Stimulated activated CD4-positive, alpha-beta T cell treated with anti-CD3 and anti-CD28 coated beads, Interleukin-2, amount 100 ng/mL, for 48 hours (primary cell): ENCODE data around the gene TAS2R41.

Source experiments
- DNase-seq, 2 donors: peaks; one replicate each; pipeline ENCODE4 v3.0.0-alpha.2; 2020

Gene TAS2R41

DNA sequence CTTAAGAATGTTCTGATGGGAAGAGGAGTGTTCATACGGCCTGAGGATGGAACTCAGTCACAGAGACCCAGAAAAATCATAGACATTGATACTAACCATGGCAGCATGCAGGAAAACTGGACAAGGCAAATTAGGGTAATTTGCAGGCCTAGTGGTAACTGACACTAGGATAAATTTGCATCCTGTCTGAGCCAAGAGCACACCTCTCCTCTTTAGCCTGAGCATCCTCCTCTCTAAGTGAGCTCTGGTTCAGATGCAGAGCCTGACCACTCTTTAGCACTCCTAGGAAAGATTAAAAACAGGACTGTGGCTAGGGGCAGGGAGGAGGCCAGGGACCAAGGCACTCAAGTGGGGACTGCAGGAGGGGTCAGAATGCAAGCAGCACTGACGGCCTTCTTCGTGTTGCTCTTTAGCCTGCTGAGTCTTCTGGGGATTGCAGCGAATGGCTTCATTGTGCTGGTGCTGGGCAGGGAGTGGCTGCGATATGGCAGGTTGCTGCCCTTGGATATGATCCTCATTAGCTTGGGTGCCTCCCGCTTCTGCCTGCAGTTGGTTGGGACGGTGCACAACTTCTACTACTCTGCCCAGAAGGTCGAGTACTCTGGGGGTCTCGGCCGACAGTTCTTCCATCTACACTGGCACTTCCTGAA is at the start of gene TAS2R41:
TSS of gene TAS2R41 (plus strand) at position 373 of the 650 bp plus-strand sequence. CDS start at position 373, 0 bp downstream.
- DNase-seq, result no peak

GRCh38 chr7:143429770-143430698 is 47.6 kb upstream of the TAS2R41 start:
- DNase-seq, result no peak

DNA sequence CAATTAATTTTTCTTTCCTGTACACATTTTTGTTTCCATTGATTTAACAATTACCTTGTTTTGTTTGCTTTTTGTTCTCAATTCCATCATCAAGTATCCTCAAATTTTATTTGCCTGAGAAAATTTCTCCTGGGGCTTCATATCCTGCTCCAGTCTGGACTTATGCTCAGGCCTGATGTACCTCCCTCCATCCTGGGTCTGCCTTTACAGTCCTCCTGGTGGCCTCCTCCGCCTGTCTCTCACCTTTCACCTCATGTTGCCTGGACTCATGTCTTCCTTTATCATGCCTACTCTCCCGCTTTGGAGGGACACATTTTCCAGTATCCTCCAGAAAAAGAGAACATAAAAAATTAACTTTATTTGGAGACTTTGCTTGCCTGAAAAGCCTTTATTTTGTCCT is 46.6 kb upstream of the TAS2R41 start:
- no peak for DNase-seq

DNA sequence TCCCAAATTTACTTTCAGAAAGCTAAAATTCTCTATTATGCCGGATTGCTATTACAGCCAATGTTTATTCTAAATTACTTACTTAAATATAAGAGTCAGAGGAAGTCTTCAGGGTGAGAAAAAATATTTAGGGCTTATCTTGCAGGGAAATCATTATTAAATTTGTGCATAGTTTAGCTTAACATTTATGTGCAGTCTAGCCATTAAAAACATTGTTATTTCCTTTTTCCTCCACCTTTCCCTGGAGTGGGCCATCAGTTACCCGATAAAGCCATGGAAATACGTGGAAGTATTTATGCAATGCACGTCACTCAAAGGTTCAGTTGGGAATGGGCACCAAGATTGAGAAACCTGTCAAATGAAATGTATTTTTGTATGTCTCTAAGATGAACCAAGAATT is 43.9 kb upstream of the TAS2R41 start:
- no peak for DNase-seq

- DNase-seq, result no peak
Observed at GRCh38 chr7:143434660-143435059, 43.0 kb upstream of the TAS2R41 start.

- DNase-seq, result no peak
Observed at GRCh38 chr7:143435266-143435665, 42.4 kb upstream of the TAS2R41 start.

GRCh38 chr7:143436325-143436946 is 41.2 kb upstream of the TAS2R41 start:
- no peak for DNase-seq

DNA sequence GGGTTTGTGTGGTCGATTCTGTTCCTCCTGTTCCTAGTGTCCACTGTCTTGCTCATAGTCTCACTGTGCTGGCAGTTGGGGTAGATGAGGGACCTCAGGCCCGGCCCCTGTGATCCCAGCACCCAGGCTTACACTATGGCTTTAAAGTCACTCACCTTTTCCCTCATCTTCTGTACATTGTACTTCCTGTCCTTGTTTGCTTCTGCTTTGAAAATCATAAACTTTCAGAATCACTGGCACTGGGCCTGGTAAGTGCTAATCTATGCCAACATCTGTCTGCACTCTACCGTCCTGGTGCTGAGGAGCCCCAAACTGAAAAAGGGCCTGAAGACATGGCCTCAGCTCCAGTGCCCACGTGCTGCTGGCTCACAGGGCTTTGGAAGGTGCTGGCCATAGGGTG is 40.1 kb upstream of the TAS2R41 start:
- no peak for DNase-seq

- no peak for DNase-seq
Observed at GRCh38 chr7:143439866-143440265, 37.8 kb upstream of the TAS2R41 start.

GRCh38 chr7:143443153-143443552 is 34.5 kb upstream of the TAS2R41 start, which contains the start of gene TAS2R60:
Gene TAS2R60 (plus strand): TSS chr7:143443453. CDS start chr7:143443453, 0 bp downstream.
- no peak for DNase-seq

DNA sequence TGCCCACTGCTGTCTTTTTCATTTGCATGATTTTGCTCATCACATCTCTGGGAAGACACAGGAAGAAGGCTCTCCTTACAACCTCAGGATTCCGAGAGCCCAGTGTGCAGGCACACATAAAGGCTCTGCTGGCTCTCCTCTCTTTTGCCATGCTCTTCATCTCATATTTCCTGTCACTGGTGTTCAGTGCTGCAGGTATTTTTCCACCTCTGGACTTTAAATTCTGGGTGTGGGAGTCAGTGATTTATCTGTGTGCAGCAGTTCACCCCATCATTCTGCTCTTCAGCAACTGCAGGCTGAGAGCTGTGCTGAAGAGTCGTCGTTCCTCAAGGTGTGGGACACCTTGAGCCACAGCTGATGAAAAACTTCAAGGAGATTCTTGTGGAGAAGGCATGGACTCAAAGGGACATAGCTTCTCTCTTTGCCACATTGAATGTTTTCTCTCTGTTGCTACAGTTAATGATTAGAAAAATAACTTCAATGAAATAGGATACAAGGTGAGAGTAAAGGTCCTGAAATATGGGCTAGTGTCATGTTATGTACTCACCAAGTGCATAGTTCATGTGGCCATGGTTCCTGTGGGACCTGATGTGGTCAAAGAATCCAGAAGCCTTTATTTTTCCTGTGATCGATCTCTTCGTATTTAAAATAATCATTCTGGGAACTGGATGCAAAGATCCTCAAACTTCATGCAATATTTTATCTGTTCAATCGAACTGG is 33.5 kb upstream of the TAS2R41 start:
- DNase-seq, result no peak

DNA sequence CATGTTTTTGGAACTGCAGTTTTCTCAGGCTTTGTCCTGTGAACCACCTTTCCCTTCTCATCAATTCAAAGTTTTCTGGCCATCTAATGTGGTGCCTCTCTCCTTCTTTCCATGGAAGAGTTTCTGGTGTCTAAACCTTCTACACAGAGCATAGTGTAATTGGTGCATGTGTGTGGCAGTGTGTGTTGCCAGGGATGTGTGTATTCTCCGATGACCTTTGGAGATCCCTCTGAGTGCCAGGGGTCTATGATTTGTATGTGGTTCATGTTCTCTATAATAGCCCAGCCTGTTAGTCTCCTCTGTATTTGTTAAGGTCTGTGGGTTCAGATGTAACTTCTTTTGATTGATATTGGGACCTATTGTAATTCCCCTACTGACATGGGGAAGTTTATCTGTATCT is 32.9 kb upstream of the TAS2R41 start:
- no peak for DNase-seq

DNA sequence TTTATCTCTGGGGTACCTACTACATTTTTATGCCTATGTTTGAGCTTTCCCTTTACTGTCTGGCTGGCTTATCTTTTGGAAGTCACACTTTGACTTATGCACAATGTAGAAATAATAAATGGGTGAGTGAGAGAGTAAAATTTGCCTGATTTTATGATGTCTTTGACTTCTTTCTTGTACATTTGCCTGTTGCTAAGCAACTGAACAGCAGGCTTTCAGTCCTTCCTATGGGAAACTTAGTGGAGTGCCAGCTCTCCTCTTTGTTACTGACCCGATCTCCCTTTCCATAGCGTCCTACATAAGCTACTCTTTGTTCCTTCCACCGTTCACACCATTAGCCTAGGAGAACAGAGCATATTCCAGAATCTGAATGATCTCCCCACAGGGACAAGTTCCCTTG is 30.2 kb upstream of the TAS2R41 start:
- DNase-seq, result no peak

GRCh38 chr7:143448429-143448828 is 29.2 kb upstream of the TAS2R41 start:
- DNase-seq, result no peak

DNA sequence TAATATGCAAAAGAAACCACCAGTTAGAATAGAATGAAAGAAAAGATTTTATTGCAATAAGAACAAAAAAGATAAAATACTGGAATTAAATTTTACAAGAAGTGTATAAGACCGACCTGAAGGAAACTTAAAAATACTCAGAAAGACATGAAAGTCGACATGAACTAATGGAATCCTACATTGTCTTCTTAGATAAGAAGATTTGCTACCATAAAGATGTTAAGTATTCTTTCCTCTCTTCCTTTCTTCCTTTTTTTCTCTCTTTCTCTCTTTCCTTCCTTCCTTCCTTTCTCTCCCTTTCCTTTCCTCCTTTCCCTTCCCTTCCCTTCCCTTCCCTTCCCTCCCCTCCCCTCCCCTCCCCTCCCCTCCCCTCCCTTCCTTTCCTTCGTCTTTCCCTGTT is 27.9 kb upstream of the TAS2R41 start:
- DNase-seq, result no peak

DNA sequence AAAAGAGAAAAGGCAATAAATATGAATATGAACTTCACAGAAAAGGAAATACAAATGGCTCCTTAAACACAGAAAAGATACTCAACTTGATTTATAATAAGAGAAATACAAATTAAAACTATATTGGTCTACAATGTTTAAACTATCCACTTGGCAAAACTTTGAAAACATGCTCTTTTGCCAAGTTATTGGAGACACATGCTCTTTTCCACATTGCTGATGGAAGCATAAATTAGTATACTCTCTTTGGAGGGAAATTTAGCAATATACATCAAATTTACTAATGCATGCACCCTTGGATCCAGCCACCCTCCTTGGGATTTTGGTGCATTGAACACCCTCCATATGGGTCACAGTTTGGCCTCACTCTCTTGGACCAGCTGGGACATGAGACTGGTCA is 26.6 kb upstream of the TAS2R41 start:
- DNase-seq, result no peak

DNA sequence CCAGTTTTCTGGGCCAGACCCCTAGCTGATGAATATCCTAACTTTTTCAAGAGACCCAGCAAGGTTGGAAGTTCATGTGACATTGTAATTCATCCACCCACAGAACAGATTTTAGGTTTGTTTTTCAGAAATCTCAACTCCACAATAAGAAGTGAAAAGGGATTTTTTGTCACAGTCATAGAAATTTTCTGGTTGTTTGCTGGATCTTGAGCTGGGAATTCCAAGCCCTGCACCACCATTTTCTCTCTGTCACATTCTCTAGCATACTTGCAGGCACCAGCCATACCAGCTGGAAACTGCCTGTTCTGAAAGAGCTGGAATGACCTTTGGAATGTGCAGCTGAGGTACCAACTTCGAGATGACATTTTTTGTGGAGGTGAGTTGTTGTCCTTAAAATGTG is 25.9 kb upstream of the TAS2R41 start:
- DNase-seq, result no peak

- DNase-seq, result no peak
Observed at GRCh38 chr7:143452495-143452894, 25.2 kb upstream of the TAS2R41 start.

GRCh38 chr7:143454091-143454680 is 23.5 kb upstream of the TAS2R41 start:
- no peak for DNase-seq

- no peak for DNase-seq
Observed at GRCh38 chr7:143455491-143455890, 22.2 kb upstream of the TAS2R41 start.

GRCh38 chr7:143455942-143456341 is 21.7 kb upstream of the TAS2R41 start:
- no peak for DNase-seq

DNA sequence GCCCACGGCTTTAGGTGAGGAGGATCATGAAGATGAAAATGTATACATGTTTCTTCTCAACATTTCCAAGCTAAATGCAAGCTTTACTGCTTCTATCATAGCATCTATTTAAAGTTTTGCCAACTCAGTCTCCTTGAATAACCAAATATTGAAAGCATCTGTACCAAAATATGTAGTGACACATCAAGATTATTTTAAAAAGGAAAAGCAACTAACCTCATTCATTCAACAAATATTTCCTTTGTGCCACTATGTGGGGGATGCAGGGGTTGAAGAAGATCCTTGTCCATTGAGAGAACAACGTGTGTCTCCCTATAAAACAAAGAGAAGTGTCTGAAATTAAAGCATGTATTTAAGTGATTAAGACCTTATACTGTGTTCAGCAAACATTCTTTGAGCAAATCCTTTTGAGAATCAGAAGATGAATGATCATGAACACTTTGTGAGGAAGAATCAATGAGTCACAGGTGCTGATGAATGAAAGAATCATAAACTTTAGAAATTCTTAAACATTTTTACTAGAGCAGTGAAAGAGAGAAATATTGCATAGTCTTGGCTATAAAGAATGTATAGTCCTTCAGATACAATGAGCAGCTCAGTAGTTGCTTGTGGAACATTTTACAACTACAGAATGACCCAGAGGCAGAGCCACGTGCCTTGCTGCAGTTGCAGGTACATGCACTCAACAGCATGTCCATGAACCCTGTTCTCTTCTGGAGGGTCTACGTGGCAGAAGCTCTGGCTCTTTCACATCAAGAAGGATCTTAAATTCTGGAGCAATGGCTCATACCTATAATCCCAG is 20.5 kb upstream of the TAS2R41 start:
- no peak for DNase-seq
